Erythroblast (primary cell): ENCODE results near the gene EXOC5.
"Not testable (repeated sequence)": the region's sequence is repeated elsewhere in the genome, so short reads cannot be mapped to it uniquely, and the experiment has no call there.

ENCODE experiments used
- GATA1 ChIP-seq: IDR thresholded peaks from 2 replicates; pipeline ENCODE4 v1.6.1; 2011; ENCODE audit warnings: low read depth, mild to moderate bottlenecking, control low read depth, low read length, moderate library complexity
- POLR2A ChIP-seq: IDR thresholded peaks from 2 replicates; pipeline ENCODE4 v1.6.1; 2011; ENCODE audit warnings: mild to moderate bottlenecking, low read length

DNA sequence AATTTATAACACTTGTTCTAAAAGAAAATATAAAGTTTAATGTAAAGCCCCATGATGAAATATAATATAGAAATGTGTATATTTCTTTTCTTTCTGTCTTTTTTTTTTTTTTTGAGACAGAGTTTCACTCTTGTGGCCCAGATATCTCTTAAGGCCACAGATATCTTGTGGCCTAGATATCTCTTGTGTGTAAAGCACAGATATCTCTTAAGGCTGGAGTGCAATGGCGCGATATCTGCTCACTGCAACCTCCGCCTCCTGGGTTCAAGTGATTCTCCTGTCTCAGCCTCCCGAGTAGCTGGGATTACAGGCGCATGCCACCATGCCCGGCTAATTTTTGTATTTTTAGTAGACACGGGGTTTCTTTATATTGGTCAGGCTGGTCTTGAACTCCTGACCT, 28.6 kb downstream of the EXOC5 start:
- TF ChIP-seq POLR2A, GATA1: not testable (repeated sequence)
